GM12864 (cell line): ENCODE measurements around the gene DIP2C.

Experiments used
- DNase-seq: peaks from one replicate; pipeline ENCODE4 v3.0.0-alpha.2; 2011; ENCODE audit warnings: low read depth
- H3K4me3 ChIP-seq: 2 replicates; pipeline ENCODE4 v1.5.1; 2011; ENCODE audit warnings: mild to moderate bottlenecking, low read depth, low read length, control low read depth
- CTCF ChIP-seq: IDR thresholded peaks from 2 replicates; pipeline ENCODE4 v1.5.1; 2011; ENCODE audit warnings: low read depth, mild to moderate bottlenecking, moderate library complexity, low read length, control low read depth, inconsistent platforms; ENCODE audit errors: missing control alignments

The DIP2C gene

DNA sequence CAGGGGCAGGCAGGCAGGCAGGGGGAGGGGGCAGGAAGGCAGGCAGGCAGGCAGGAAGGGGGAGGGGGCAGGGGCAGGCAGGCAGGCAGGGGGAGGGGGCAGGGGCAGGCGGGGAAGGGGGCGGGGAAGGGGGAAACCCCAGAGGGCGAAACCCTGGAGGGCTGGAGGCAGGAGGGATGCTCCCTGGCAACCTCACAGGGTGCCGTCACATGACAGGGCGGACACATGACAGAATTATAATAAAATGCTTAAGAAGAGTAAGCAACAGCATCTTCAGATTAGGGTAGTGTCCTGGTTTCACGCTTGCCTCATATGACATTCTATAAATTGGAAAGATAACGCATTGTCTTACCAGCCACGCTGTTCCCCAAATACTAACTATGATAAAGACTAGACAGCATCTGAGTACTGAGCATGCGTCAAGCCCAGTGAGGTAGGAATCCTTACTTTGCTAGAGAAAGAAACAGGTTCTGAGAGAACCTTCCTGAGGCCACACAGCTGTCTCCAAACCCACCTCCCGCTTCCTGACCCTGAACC, 131.6 kb downstream of the DIP2C start:
- no peak overlapping the region for H3K4me3 ChIP-seq
- no peak for TF ChIP-seq CTCF
- no peak for DNase-seq

- TF ChIP-seq CTCF, result no peak
- DNase-seq, result no peak
- no peak overlapping the region for H3K4me3 ChIP-seq
Measured at GRCh38 chr10:556971-557637, 132.4 kb downstream of the DIP2C start.

GRCh38 chr10:555682-556350, 133.7 kb downstream of the DIP2C start:
- no peak overlapping the region for H3K4me3 ChIP-seq
- no peak for DNase-seq

GRCh38 chr10:555281-555680, 134.2 kb downstream of the DIP2C start:
- DNase-seq, result no peak
- no peak for TF ChIP-seq CTCF
- H3K4me3 ChIP-seq, result no peak overlapping the region

More at GRCh38 chr10:555682-556350, 133.7 kb downstream of the DIP2C start:
- TF ChIP-seq CTCF, result no peak

DNA sequence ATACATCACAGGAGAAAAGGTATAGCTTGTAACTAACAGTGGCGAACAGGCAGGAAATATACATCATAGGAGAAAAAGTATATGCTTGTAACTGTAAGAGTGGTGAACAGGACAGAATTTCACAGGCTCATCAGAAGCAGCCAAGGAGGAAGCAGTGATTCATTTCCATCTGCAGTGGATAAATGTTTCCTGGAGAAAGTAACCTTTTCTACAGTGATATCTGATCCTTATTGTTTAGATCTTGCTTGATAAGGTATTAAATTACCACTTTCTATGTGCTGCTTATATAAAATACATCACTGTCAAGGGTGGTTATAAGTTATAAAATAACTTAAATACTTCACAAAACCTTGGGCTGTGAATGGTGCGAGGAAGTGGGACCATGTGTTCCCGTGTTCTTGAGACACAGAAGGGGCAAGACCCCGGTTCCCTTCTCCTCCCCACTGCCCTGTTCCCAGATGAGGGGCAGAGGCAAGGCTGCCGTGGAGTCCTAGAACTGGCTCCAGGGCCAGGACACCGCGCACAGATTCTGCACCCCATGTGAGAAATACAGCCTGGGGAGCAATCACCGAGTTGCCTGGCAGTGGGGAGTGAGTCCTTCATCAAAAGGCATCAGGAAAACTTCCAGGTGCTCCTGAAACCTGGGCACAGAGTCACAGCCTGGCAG, 135.2 kb downstream of the DIP2C start:
- DNase-seq, result no peak
- no peak for TF ChIP-seq CTCF
- H3K4me3 ChIP-seq, result no peak overlapping the region

DNA sequence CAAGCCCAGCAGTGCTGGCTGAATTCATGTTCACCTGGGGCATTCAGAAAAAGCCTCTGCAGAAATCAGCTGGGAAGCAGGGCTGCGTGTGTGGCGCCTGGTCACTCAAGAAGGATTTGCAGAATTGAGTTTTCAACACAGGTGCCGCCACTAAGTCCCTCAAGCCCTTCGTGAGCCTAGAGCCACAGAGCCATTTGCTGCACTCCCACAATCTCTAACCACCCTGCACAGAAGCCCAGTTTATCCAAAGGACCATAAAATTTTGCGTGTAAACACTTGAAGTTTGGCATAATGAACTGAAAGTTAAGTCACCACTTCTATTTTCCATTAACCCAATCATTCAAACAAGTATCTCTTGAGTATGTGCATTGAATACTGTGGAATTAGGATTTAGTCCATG, 136.2 kb downstream of the DIP2C start:
- DNase-seq, result no peak
- no peak for TF ChIP-seq CTCF
- no peak overlapping the region for H3K4me3 ChIP-seq

- H3K4me3 ChIP-seq, result no peak overlapping the region
- TF ChIP-seq CTCF, result no peak
- DNase-seq, result no peak
Measured at GRCh38 chr10:552679-553078, 136.8 kb downstream of the DIP2C start.
